CD4-positive, alpha-beta T cell (primary cell): Measurements from ENCODE around the gene AMELX. TPM values are rescaled to one million over a fixed set of nuclear protein-coding genes. Genes with fewer than 3 reads are reported as not detected.

ENCODE experiments used
- ATAC-seq: fragments of 200-7000 bp; cut with Tn5 transposase; one replicate; pipeline ENCODE4 v1.10.0; 2022; ENCODE audit warnings: mild to moderate bottlenecking; ENCODE audit not compliant: poor library complexity
- CTCF ChIA-PET: fragments of 350-600 bp; sonication (Branson Sonifier 250); formaldehyde crosslinking; loops from one replicate; lab custom pipeline; 2021; ENCODE audit warnings: antibody characterized with exemption, inconsistent platforms; lab: Charles Lee
- POLR2A ChIA-PET: fragments of 350-600 bp; sonication (Branson Sonifier 250); formaldehyde crosslinking; loops from one replicate; lab custom pipeline; 2021; ENCODE audit warnings: antibody characterized with exemption, inconsistent platforms; lab: Charles Lee
- DNase-seq, 14 experiments: peaks; one replicate each; pipeline ENCODE4 v3.0.0-alpha.2; 2013 to 2020; ENCODE audit warnings: mixed read lengths in 2 of 14
- H3K27ac ChIP-seq, 2 donors: one replicate each; pipeline versions ENCODE4 v1.5.1 to v1.7.0; 2013; ENCODE audit warnings: low read length in 2 of 2, low read depth in 1 of 2, mild to moderate bottlenecking in 1 of 2
- H3K27me3 ChIP-seq, 2 experiments: 1 replicate in 1 of 2; 2 replicates in 1 of 2; pipeline versions ENCODE4 v1.6.1 to v1.7.0; 2013; ENCODE audit warnings: low read length in 2 of 2, control low read depth in 1 of 2, mild to moderate bottlenecking in 1 of 2, moderate library complexity in 1 of 2; ENCODE audit not compliant: insufficient read depth in 2 of 2, control insufficient read depth in 1 of 2
- H3K36me3 ChIP-seq: one replicate; pipeline ENCODE4 v1.6.1; 2013; ENCODE audit warnings: low read length, control low read depth; ENCODE audit not compliant: insufficient read depth
- H3K4me1 ChIP-seq: one replicate; pipeline ENCODE4 v1.6.1; 2013; ENCODE audit warnings: low read length, control low read depth; ENCODE audit not compliant: insufficient read depth
- H3K4me3 ChIP-seq: one replicate; pipeline ENCODE4 v1.5.1; 2013; ENCODE audit warnings: mild to moderate bottlenecking, low read length, moderate library complexity
- H3K9me3 ChIP-seq, 2 experiments: 1 replicate in 1 of 2; 2 replicates in 1 of 2; pipeline versions ENCODE4 v1.6.1 to v1.7.0; 2013; ENCODE audit warnings: low read length in 2 of 2, mild to moderate bottlenecking in 2 of 2, control low read depth in 1 of 2, moderate library complexity in 1 of 2; ENCODE audit not compliant: control insufficient read depth in 1 of 2, insufficient read depth in 1 of 2
- H3K27ac Mint-ChIP-seq: one replicate; pipeline ENCODE4 v1.8.0; 2020; ENCODE audit warnings: mixed read lengths
- H3K27me3 Mint-ChIP-seq: one replicate; pipeline ENCODE4 v1.8.0; 2021; ENCODE audit warnings: mixed read lengths
- H3K36me3 Mint-ChIP-seq: one replicate; pipeline ENCODE4 v1.8.0; 2021; ENCODE audit warnings: low read depth, mixed read lengths
- H3K4me1 Mint-ChIP-seq: one replicate; pipeline ENCODE4 v1.8.0; 2021; ENCODE audit warnings: low read depth, mixed read lengths
- H3K4me3 Mint-ChIP-seq: one replicate; pipeline ENCODE4 v1.8.0; 2020; ENCODE audit warnings: mild to moderate bottlenecking, mixed read lengths
- H3K9me3 Mint-ChIP-seq: one replicate; pipeline ENCODE4 v1.8.0; 2020; ENCODE audit warnings: mixed read lengths
- CTCF ChIP-seq: fragments of 200-600 bp; IDR thresholded peaks from one replicate; pipeline ENCODE4 v1.8.0; 2022; ENCODE audit warnings: antibody characterized with exemption, mild to moderate bottlenecking
- intact Hi-C, 2 experiments: fragments of 100-400 bp; cut with DNase I in 1 of 2; cut with micrococcal nuclease in 1 of 2; formaldehyde crosslinking; loops; one replicate each; pipeline versions ENCODE4 v1.15.1 to v1.9.0; 2023 to 2025; cut with DNase I, micrococcal nuclease
- total RNA-seq, 174 experiments: library from RNA in 2 of 174; stranded (reverse) in 2 of 174; gene quantifications; one replicate each; pipeline ENCODE4 v1.2.3 and lab custom pipeline; 2021 to 2026

Gene AMELX
- total RNA-seq, 2 experiments from 2014 or later = not detected

GRCh38 chrX:11269996-11270395, 23.2 kb upstream of the AMELX start:
- H3K27ac Mint-ChIP-seq = no peak overlapping the region
- intact Hi-C loops = no loop called here

GRCh38 chrX:11272290-11272689, 20.9 kb upstream of the AMELX start:
- Histone ChIP-seq H3K36me3 (no peaks in the 10 kb centered on the region), H3K27me3 (no peaks in the 10 kb centered on the region), H3K27ac (no peak overlapping the region), H3K4me3 (no peak overlapping the region), H3K9me3 (no peaks in the 10 kb centered on the region), H3K4me1 (no peaks in the 10 kb centered on the region)
- intact Hi-C loops = no loop called here
- Mint-ChIP-seq H3K4me1 (no peaks in the 10 kb centered on the region), H3K4me3 (no peak overlapping the region), H3K27me3 (no peaks in the 10 kb centered on the region), H3K27ac (no peak overlapping the region), H3K36me3 (no peaks in the 10 kb centered on the region), H3K9me3 (no peaks in the 10 kb centered on the region)
- ChIA-PET POLR2A (no interaction called here), CTCF (no interaction called here)
- DNase-seq (no peak), ATAC-seq (no peak)
- TF ChIP-seq CTCF = no peak

More at GRCh38 chrX:11269996-11270395, 23.2 kb upstream of the AMELX start:
- H3K4me3 ChIP-seq = no peak overlapping the region
- H3K27me3 ChIP-seq = no peaks in the 10 kb centered on the region
- Mint-ChIP-seq H3K4me3 (no peak overlapping the region), H3K27me3 (no peaks in the 10 kb centered on the region), H3K36me3 (no peaks in the 10 kb centered on the region), H3K4me1 (no peaks in the 10 kb centered on the region), H3K9me3 (no peaks in the 10 kb centered on the region)
- ChIA-PET POLR2A (no interaction called here), CTCF (no interaction called here)
- no peaks in the 10 kb centered on the region for H3K9me3 ChIP-seq
- DNase-seq (no peak), ATAC-seq (no peak)
- no peaks in the 10 kb centered on the region for H3K36me3 ChIP-seq
- no peak for TF ChIP-seq CTCF
- H3K4me1 ChIP-seq = no peaks in the 10 kb centered on the region
- no peak overlapping the region for H3K27ac ChIP-seq

DNA sequence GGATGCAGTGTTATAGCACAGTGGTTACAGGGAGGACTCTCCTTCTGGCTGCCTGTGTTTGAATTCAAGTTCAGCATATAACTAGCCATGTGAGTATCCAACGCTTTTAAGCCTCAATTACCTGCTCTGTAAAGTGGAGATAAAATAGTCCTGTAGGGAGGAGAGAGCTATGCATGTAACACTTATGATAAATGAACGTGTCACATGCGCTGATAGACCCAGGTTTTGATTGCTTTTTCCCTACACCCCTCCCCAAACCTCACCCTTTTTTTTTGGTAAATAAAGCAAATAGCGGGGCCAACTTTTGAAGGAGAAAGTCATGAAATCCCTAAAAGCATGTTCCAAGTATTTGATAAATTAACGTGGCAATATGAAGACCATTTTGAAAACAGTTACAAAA, 20.4 kb upstream of the AMELX start:
- DNase-seq = no peak
- intact Hi-C loops = no loop called here
- no peaks in the 10 kb centered on the region for H3K9me3 Mint-ChIP-seq
- H3K4me1 ChIP-seq = no peaks in the 10 kb centered on the region
- H3K27me3 Mint-ChIP-seq = no peaks in the 10 kb centered on the region
- H3K27me3 ChIP-seq = no peaks in the 10 kb centered on the region
- CTCF ChIA-PET = no interaction called here
- ATAC-seq = no peak
- H3K27ac ChIP-seq = no peak overlapping the region
- no peak overlapping the region for H3K4me3 ChIP-seq
- H3K4me3 Mint-ChIP-seq = no peak overlapping the region
- H3K9me3 ChIP-seq = no peaks in the 10 kb centered on the region
- no peaks in the 10 kb centered on the region for H3K36me3 ChIP-seq
- POLR2A ChIA-PET = no interaction called here
- H3K36me3 Mint-ChIP-seq = no peaks in the 10 kb centered on the region
- TF ChIP-seq CTCF = no peak
- no peak overlapping the region for H3K27ac Mint-ChIP-seq
- H3K4me1 Mint-ChIP-seq = no peaks in the 10 kb centered on the region
